Measurements from ENCODE around the gene RGS7. TPM values are rescaled to one million over a fixed set of nuclear protein-coding genes. Genes with fewer than 3 reads are reported as not detected.
"Not testable (repeated sequence)": the region's sequence is repeated elsewhere in the genome, so short reads cannot be mapped to it uniquely, and the experiment has no call there.

The RGS7 gene
- total RNA-seq, 2 experiments from 2014 or later = not detected

DNA sequence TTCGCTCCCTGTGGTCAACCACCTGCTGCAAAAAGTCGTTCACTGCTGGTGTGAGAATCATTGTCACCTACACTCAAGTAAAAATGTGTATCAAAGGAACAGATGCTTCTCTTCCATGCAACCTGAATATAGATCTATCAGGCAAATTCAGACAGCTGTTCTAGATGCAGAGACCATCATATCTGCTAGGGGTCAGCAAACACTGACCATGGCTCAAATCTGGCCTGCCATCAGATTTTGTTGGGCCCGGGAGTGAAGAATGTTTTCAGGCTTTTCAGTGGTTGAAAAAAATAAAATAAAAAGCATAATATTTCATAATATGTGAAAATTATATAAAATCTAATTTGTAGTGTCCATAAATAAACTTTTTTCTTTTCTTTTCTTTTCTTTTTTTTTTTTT, 199.6 kb downstream of the RGS7 start:
- H3K4me3 Mint-ChIP-seq = no peak overlapping the region
- H3K36me3 Mint-ChIP-seq (ENCODE audit: low read depth) = no peaks in the 10 kb centered on the region
- DNase-seq = no peak
- ChIA-PET CTCF (no interaction called here), POLR2A (no interaction called here)
- no peaks in the 10 kb centered on the region for H3K4me1 Mint-ChIP-seq (ENCODE audit: low read depth)
- H3K27ac Mint-ChIP-seq = no peak overlapping the region
- no peaks in the 10 kb centered on the region for H3K27me3 Mint-ChIP-seq
- intact Hi-C loops (cut with micrococcal nuclease) = no loop called here
- no peak for ATAC-seq
- H3K9me3 Mint-ChIP-seq = peaks cover 8% of the 10 kb centered on the region
- TF ChIP-seq, protein P1, sequence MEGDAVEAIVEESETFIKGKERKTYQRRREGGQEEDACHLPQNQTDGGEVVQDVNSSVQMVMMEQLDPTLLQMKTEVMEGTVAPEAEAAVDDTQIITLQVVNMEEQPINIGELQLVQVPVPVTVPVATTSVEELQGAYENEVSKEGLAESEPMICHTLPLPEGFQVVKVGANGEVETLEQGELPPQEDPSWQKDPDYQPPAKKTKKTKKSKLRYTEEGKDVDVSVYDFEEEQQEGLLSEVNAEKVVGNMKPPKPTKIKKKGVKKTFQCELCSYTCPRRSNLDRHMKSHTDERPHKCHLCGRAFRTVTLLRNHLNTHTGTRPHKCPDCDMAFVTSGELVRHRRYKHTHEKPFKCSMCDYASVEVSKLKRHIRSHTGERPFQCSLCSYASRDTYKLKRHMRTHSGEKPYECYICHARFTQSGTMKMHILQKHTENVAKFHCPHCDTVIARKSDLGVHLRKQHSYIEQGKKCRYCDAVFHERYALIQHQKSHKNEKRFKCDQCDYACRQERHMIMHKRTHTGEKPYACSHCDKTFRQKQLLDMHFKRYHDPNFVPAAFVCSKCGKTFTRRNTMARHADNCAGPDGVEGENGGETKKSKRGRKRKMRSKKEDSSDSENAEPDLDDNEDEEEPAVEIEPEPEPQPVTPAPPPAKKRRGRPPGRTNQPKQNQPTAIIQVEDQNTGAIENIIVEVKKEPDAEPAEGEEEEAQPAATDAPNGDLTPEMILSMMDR (IDR thresholded peaks at IDR 0.05) = no peak

DNA sequence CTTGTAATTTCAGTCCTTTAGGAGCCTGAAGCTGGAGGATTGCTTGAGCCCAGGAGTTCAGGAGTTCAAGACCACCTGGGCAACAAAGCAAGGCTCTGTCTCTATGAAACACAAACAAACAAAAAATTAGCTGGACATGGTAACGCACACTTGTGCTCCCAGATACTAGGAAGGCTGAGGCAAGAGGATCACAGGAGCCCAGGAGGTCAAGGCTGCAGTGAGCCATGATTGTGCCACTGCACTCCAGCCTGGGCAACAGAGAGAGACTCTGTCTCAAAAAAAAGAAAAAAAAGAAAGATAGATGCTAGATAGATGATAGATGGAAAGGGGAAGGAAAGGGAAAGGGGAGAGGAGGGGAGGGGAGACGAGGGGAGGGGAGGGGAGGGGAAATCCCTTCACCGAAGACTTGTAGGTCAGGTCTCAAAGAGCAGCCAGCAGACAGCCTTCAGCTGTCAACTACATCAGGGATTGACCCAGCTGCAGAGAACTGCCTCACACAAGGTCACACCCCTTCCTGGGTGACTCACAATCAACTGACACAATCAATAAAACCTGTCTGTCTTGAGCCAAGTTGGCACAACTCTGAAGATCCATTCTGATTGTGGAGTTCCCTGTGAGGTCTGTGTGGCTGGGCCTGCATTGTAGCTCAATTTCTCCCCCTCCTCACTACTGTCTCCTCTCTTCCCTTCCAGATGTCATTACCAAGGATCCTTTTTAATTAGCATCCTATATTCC, 200.6 kb downstream of the RGS7 start:
- DNase-seq = no peak
- Mint-ChIP-seq H3K27me3 (no peaks in the 10 kb centered on the region), H3K36me3 (ENCODE audit: low read depth) (no peaks in the 10 kb centered on the region), H3K4me1 (ENCODE audit: low read depth) (no peaks in the 10 kb centered on the region), H3K27ac (no peak overlapping the region), H3K4me3 (no peak overlapping the region), H3K9me3 (peaks cover 8% of the 10 kb centered on the region)
- ChIA-PET POLR2A (no interaction called here), CTCF (no interaction called here)
- TF ChIP-seq, protein P1 (IDR thresholded peaks at IDR 0.05) = no peak
- intact Hi-C loops (cut with micrococcal nuclease) = no loop called here
- ATAC-seq = no peak

DNA sequence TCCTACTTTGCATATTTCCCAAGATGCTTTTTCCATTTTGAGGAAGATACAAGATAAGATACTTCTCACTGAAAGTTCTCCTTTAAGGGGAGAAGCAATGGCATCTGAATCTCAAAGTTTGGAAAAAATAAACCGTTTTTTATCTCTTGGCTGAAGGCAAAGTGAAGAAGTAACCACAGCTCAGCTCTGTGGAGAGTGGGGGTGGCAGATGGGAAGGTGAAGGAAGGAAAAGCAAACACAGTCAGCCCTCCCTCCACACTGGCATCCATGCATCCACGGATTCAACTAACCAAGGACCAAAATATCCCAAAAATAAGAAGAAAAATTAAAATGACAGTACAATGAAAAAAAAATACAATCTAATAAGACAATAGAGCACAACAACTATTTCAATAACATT, 211.1 kb downstream of the RGS7 start:
- H3K4me3 Mint-ChIP-seq = no peak overlapping the region
- POLR2A ChIA-PET = no interaction called here
- TF ChIP-seq, protein P1 (IDR thresholded peaks at IDR 0.05) = no peak
- intact Hi-C loops (cut with micrococcal nuclease) = no loop called here
- DNase-seq (no peak), ATAC-seq (no peak)
- no peak overlapping the region for H3K27ac Mint-ChIP-seq
- H3K4me1 Mint-ChIP-seq (ENCODE audit: low read depth) = no peaks in the 10 kb centered on the region
- H3K27me3 Mint-ChIP-seq = no peaks in the 10 kb centered on the region
- CTCF ChIA-PET = no interaction called here
- peaks cover 5% of the 10 kb centered on the region for H3K9me3 Mint-ChIP-seq
- H3K36me3 Mint-ChIP-seq (ENCODE audit: low read depth) = no peaks in the 10 kb centered on the region

DNA sequence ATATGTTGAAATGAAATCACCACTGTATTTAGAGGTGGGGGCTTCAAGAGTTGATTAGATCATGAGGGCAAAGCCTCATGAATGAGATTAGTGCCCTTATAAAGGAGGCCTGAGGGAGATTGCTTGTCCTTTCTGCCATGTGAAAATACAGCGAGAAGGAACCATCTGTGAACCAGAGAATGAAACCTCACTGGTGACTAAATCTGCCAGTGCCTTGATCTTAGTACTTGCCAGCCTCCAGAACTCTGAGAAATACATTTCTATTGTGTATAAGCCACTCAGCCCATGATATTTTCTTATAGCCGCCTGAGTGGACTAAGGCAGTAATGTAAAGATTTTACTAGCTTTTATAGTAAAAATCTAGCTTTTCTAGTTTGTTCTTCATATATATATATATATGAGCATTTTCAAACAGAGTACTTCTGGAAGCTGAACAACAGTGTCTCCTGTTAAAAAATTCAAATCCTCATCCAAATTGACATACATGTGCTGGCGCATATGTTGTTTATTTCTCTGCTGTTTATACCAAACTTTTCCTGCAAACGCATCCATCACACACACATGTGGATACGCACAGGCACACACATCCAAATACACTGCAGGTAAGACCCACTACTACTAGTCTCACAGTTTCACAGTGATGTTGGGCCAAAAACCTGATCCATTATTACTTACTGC, 213.1 kb downstream of the RGS7 start:
- ChIA-PET POLR2A (no interaction called here), CTCF (no interaction called here)
- Mint-ChIP-seq H3K27me3 (no peaks in the 10 kb centered on the region), H3K9me3 (peaks cover 5% of the 10 kb centered on the region), H3K27ac (no peak overlapping the region), H3K4me1 (ENCODE audit: low read depth) (no peaks in the 10 kb centered on the region), H3K4me3 (no peak overlapping the region), H3K36me3 (ENCODE audit: low read depth) (no peaks in the 10 kb centered on the region)
- intact Hi-C loops (cut with micrococcal nuclease) = no loop called here
- ATAC-seq (no peak), DNase-seq (no peak)
- TF ChIP-seq, protein P1 (IDR thresholded peaks at IDR 0.05) = no peak

DNA sequence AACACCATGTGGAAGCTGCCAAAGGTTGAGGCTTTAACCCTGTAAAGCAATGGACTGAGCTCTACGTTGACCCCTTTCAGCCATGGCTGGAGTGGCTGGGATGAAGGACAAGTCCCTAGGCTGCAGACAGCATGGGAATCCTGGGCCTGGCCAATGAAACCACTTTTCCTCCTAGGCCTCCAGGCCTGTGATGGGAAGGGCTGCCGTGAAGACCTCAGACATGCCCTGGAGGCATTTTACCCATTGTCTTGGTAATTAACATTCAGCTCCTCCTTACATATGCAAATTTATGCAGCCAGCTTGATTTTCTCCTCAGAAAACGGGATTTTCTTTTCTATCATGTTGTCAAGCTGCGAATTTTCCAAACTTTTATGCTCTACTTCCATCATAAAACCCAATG, 214.5 kb downstream of the RGS7 start:
- no peaks in the 10 kb centered on the region for H3K27me3 Mint-ChIP-seq
- H3K9me3 Mint-ChIP-seq = peaks cover 5% of the 10 kb centered on the region
- intact Hi-C loops (cut with micrococcal nuclease) = no loop called here
- no peak for ATAC-seq
- no peak overlapping the region for H3K27ac Mint-ChIP-seq
- no peak for DNase-seq
- ChIA-PET CTCF (no interaction called here), POLR2A (no interaction called here)
- no peaks in the 10 kb centered on the region for H3K36me3 Mint-ChIP-seq (ENCODE audit: low read depth)
- no peak overlapping the region for H3K4me3 Mint-ChIP-seq
- TF ChIP-seq, protein P1 (IDR thresholded peaks at IDR 0.05) = no peak
- H3K4me1 Mint-ChIP-seq (ENCODE audit: low read depth) = no peaks in the 10 kb centered on the region

DNA sequence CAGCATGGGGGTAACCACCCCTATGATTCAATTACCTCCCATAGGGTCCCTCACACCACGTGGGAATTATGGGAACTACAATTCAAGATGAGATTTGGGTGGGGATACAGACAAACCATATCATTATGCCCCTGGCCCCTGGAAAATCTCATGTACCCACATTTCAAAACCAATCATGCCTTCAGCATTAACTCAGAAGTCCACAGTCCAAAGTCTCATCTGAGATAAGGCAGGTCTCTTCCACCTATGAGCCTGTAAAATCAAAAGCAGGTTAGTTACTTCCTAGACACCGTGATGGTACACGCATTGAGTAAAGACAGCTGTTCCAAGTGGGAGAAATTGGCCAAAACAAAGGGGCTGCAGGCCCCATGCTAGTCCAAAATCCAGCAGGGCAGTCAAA, 215.4 kb downstream of the RGS7 start:
- POLR2A ChIA-PET; H3K4me1 Mint-ChIP-seq (ENCODE audit: low read depth); DNase-seq; H3K27me3 Mint-ChIP-seq; intact Hi-C loops (cut with micrococcal nuclease); H3K36me3 Mint-ChIP-seq (ENCODE audit: low read depth); CTCF ChIA-PET; H3K4me3 Mint-ChIP-seq; H3K27ac Mint-ChIP-seq; ATAC-seq; H3K9me3 Mint-ChIP-seq: not testable (repeated sequence)
